ENCODE data around the gene GPR4.

The GPR4 gene

DNA sequence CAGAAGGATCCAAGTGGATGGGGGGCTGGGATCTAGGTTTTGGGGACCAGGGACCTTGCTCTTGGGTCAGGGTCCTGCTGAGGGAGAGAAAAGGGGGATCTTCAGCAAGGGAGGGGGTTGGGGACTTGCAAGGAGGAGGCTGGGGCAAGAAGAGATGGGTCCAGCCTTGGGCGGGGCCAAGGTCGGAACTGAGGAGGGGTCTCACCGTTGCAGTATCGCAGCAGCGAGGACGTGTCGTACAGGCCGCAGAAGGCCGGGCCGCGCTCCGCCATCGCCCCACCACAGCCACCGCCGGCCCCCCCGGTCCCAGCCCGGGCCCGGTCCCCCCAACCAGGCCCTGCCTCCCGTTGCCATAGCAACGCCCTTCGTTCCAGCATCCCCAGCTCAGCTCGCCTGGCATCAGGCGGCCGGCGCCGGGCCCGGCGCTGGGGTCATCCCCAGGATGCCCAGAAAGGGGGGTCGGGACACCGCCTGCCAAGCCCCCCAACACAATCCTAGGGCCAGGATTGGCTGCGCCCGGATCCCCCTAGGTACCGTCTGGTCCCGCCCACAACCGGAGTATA, 43.1 kb upstream of the GPR4 start:
- Histone ChIP-seq H3K4me3 (ENCODE audit: insufficient read depth in 1 of 2, low read depth in 1 of 2, low read length in 2 of 2) (peak overlapping the region in 1 of 2 experiments; percentile 66), H2AFZ (ENCODE audit: low read depth, low read length) (no peak overlapping the region), H3K4me2 (ENCODE audit: low read length, poor library complexity, severe bottlenecking) (peak overlapping the region; percentile 35), H3K9me3 (ENCODE audit: control insufficient read depth, low read length) (no peaks in the 10 kb centered on the region), H3K27me3 (ENCODE audit: control insufficient read depth in 1 of 2, insufficient read depth in 1 of 2, low read length in 2 of 2) (peaks cover 0 to 24% of the 10 kb centered on the region in 2 experiments), H3K36me3 (ENCODE audit: control insufficient read depth in 1 of 2, insufficient read depth in 2 of 2, low read depth in 1 of 2, low read length in 2 of 2) (no peaks in the 10 kb centered on the region), H4K91ac (ENCODE audit: low read length) (no peak overlapping the region), H2AK5ac (ENCODE audit: low read length, severe bottlenecking) (no peak overlapping the region), H3K4ac (ENCODE audit: low read depth in 1 of 2, low read length in 2 of 2) (no peak overlapping the region), H3K14ac (ENCODE audit: low read length in 2 of 2) (no peak overlapping the region), H3K23ac (ENCODE audit: low read length in 2 of 2) (no peak overlapping the region), H3K27ac (ENCODE audit: low read length, poor library complexity, severe bottlenecking) (no peak overlapping the region), H3K4me1 (ENCODE audit: control insufficient read depth, insufficient read depth, low read depth, low read length) (peaks cover 32% of the 10 kb centered on the region), H3K9ac (ENCODE audit: low read length) (no peak overlapping the region), H2BK120ac (ENCODE audit: low read depth, low read length) (no peak overlapping the region), H3K18ac (ENCODE audit: low read depth in 1 of 2, low read length in 2 of 2) (peak overlapping the region in 1 of 2 experiments; percentile 28), H4K8ac (ENCODE audit: low read length) (no peak overlapping the region), H2BK15ac (ENCODE audit: low read depth, poor library complexity, severe bottlenecking) (no peak overlapping the region), H3K79me1 (replicated peaks; ENCODE audit: low read length, poor library complexity, severe bottlenecking) (no peaks in the 10 kb centered on the region), H2BK12ac (ENCODE audit: low read length in 2 of 2) (no peak overlapping the region), H2BK5ac (ENCODE audit: low read depth, low read length, poor library complexity, severe bottlenecking) (no peak overlapping the region)
- 42% methylated on average over 30 of the region's 35 CpGs for WGBS
- DNase-seq = no peak

GRCh38 chr19:45643927-45644771, 42.1 kb upstream of the GPR4 start:
- H3K79me1 ChIP-seq (replicated peaks; ENCODE audit: low read length, poor library complexity, severe bottlenecking) = no peaks in the 10 kb centered on the region
- H3K27ac ChIP-seq (ENCODE audit: low read length, poor library complexity, severe bottlenecking) = no peak overlapping the region
- no peak overlapping the region for H2BK120ac ChIP-seq (ENCODE audit: low read depth, low read length)
- H3K4me1 ChIP-seq (ENCODE audit: control insufficient read depth, insufficient read depth, low read depth, low read length) = peaks cover 34% of the 10 kb centered on the region
- H4K8ac ChIP-seq (ENCODE audit: low read length) = no peak overlapping the region
- H3K14ac ChIP-seq (ENCODE audit: low read length in 2 of 2) = no peak overlapping the region
- DNase-seq = no peak
- WGBS = 51% methylated on average over 13 of the region's 14 CpGs
- H2BK12ac ChIP-seq (ENCODE audit: low read length in 2 of 2) = peak overlapping the region in 1 of 2 experiments; percentile 10
- peak overlapping the region in 1 of 2 experiments; percentile 22 for H3K4ac ChIP-seq (ENCODE audit: low read depth in 1 of 2, low read length in 2 of 2)
- no peak overlapping the region for H2AK5ac ChIP-seq (ENCODE audit: low read length, severe bottlenecking)
- no peaks in the 10 kb centered on the region for H3K9me3 ChIP-seq (ENCODE audit: control insufficient read depth, low read length)
- H3K9ac ChIP-seq (ENCODE audit: low read length) = no peak overlapping the region
- peaks cover 0 to 24% of the 10 kb centered on the region in 2 experiments for H3K27me3 ChIP-seq (ENCODE audit: control insufficient read depth in 1 of 2, insufficient read depth in 1 of 2, low read length in 2 of 2)
- H3K36me3 ChIP-seq (ENCODE audit: control insufficient read depth in 1 of 2, insufficient read depth in 2 of 2, low read depth in 1 of 2, low read length in 2 of 2) = no peaks in the 10 kb centered on the region
- peak overlapping the region; percentile 0 for H2AFZ ChIP-seq (ENCODE audit: low read depth, low read length)
- peak overlapping the region; percentile 77 for H3K4me2 ChIP-seq (ENCODE audit: low read length, poor library complexity, severe bottlenecking)
- no peak overlapping the region for H3K23ac ChIP-seq (ENCODE audit: low read length in 2 of 2)
- H4K91ac ChIP-seq (ENCODE audit: low read length) = no peak overlapping the region
- no peak overlapping the region for H3K18ac ChIP-seq (ENCODE audit: low read depth in 1 of 2, low read length in 2 of 2)
- no peak overlapping the region for H3K4me3 ChIP-seq (ENCODE audit: insufficient read depth in 1 of 2, low read depth in 1 of 2, low read length in 2 of 2)
- H2BK5ac ChIP-seq (ENCODE audit: low read depth, low read length, poor library complexity, severe bottlenecking) = no peak overlapping the region
- H2BK15ac ChIP-seq (ENCODE audit: low read depth, poor library complexity, severe bottlenecking) = no peak overlapping the region

DNA sequence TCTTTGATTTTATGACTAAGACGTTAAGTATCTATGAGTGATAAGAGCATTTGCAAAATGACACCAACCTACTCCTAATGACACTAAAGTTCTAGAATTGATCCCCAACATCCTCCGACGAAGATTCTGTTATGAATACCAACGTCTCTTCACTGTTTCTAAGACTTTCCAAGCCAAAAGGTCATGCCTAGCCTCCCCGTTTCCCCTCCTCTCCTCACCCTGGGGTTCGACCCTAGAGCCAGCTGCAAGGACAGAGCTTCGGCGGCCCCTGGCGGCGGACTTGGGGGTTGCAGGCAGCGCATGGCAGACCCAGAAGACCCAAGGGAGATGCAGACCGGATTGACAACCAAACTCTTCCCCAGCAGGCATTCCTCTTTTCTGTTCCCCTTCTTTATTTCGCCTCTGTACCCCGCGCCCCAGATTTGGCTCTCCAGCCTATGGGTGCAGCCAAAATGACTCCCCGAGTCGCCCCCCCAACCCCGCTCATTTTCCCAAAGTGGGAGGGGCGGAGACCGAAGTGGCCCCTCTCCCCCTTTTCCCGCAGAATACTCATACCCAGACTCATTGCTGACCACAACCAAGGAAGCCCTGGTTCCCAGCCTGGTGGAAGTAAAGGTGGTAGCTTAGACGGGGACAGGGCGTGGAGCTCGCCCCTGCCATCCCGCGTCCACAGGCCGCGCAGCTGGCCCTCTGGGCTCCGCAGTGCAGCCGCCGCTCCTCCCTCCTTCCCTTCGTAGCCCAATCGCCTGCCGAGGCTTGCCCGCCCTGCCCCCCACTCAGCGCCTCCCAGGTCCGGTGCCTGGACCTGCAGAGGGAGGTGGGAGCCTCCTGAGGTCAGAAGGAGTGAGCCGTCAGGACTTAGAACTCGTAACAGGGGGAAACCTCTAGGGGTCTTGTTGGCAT, 41.3 kb upstream of the GPR4 start:
- no peak overlapping the region for H3K27ac ChIP-seq (ENCODE audit: low read length, poor library complexity, severe bottlenecking)
- H3K27me3 ChIP-seq (ENCODE audit: control insufficient read depth in 1 of 2, insufficient read depth in 1 of 2, low read length in 2 of 2) = peaks cover 0 to 24% of the 10 kb centered on the region in 2 experiments
- H3K4ac ChIP-seq (ENCODE audit: low read depth in 1 of 2, low read length in 2 of 2) = no peak overlapping the region
- 1% methylated on average over 35 of the region's 39 CpGs for WGBS
- H3K36me3 ChIP-seq (ENCODE audit: control insufficient read depth in 1 of 2, insufficient read depth in 2 of 2, low read depth in 1 of 2, low read length in 2 of 2) = no peaks in the 10 kb centered on the region
- peak overlapping the region; percentile 28 to 36 for H3K4me3 ChIP-seq (ENCODE audit: insufficient read depth in 1 of 2, low read depth in 1 of 2, low read length in 2 of 2)
- no peak overlapping the region for H4K8ac ChIP-seq (ENCODE audit: low read length)
- peak; percentile 85 for DNase-seq
- H3K23ac ChIP-seq (ENCODE audit: low read length in 2 of 2) = no peak overlapping the region
- H2BK5ac ChIP-seq (ENCODE audit: low read depth, low read length, poor library complexity, severe bottlenecking) = no peak overlapping the region
- peak overlapping the region in 1 of 2 experiments; percentile 91 for H2BK12ac ChIP-seq (ENCODE audit: low read length in 2 of 2)
- H3K9ac ChIP-seq (ENCODE audit: low read length) = no peak overlapping the region
- no peak overlapping the region for H2AK5ac ChIP-seq (ENCODE audit: low read length, severe bottlenecking)
- H4K91ac ChIP-seq (ENCODE audit: low read length) = no peak overlapping the region
- H2AFZ ChIP-seq (ENCODE audit: low read depth, low read length) = peak overlapping the region; percentile 49
- peaks cover 34% of the 10 kb centered on the region for H3K4me1 ChIP-seq (ENCODE audit: control insufficient read depth, insufficient read depth, low read depth, low read length)
- peak overlapping the region; percentile 77 for H3K4me2 ChIP-seq (ENCODE audit: low read length, poor library complexity, severe bottlenecking)
- H3K14ac ChIP-seq (ENCODE audit: low read length in 2 of 2) = no peak overlapping the region
- no peak overlapping the region for H2BK15ac ChIP-seq (ENCODE audit: low read depth, poor library complexity, severe bottlenecking)
- H3K9me3 ChIP-seq (ENCODE audit: control insufficient read depth, low read length) = no peaks in the 10 kb centered on the region
- H3K79me1 ChIP-seq (replicated peaks; ENCODE audit: low read length, poor library complexity, severe bottlenecking) = peaks cover 1% of the 10 kb centered on the region
- H2BK120ac ChIP-seq (ENCODE audit: low read depth, low read length) = peak overlapping the region; percentile 21
- peak overlapping the region; percentile 38 to 73 for H3K18ac ChIP-seq (ENCODE audit: low read depth in 1 of 2, low read length in 2 of 2)
